Upper lobe of left lung (tissue), 6 donors: ENCODE results near the gene THAP5. TPM values are rescaled to one million over a fixed set of nuclear protein-coding genes. Genes with fewer than 3 reads are reported as not detected.

ENCODE experiments used
- ATAC-seq, 2 donors: fragments of 200-7000 bp; cut with Tn5 transposase; one replicate each; pipeline ENCODE4 v1.9.1; 2022; ENCODE audit warnings: mild to moderate bottlenecking in 2 of 2, moderate library complexity in 2 of 2; ENCODE audit not compliant: low FRiP score in 2 of 2
- DNase-seq, 2 donors: peaks; one replicate each; pipeline ENCODE4 v3.0.0-alpha.2; 2019 to 2020
- H3K27ac ChIP-seq, 4 donors: fragments of 200-600 bp; sonication (generic); one replicate each; pipeline ENCODE4 v1.5.1; 2016 to 2019
- H3K27me3 ChIP-seq, 4 donors: fragments of 200-600 bp; sonication (generic); one replicate each; pipeline ENCODE4 v1.5.1; 2017 to 2019
- H3K36me3 ChIP-seq, 4 donors: fragments of 200-600 bp; sonication (generic); one replicate each; pipeline ENCODE4 v1.5.1; 2016 to 2019
- H3K4me1 ChIP-seq, 4 donors: fragments of 200-600 bp; sonication (generic); one replicate each; pipeline ENCODE4 v1.5.1; 2018 to 2019
- H3K4me3 ChIP-seq, 4 donors: fragments of 200-600 bp; sonication (generic); one replicate each; pipeline ENCODE4 v1.5.1; 2017 to 2019; ENCODE audit warnings: mild to moderate bottlenecking in 2 of 4, moderate library complexity in 1 of 4
- H3K9me3 ChIP-seq, 4 donors: fragments of 200-600 bp; sonication (generic); one replicate each; pipeline ENCODE4 v1.5.1; 2018 to 2019
- EP300 ChIP-seq, 4 donors: sonication (generic); formaldehyde crosslinking; IDR thresholded peaks; one replicate each; pipeline ENCODE4 v1.5.1; 2017; ENCODE audit warnings: antibody characterized with exemption in 4 of 4, control low read depth in 2 of 4
- POLR2A ChIP-seq, 4 donors: fragments of 450-650 bp; IDR thresholded peaks; one replicate each; pipeline ENCODE4 v1.5.1; 2016 to 2017; ENCODE audit warnings: antibody characterized with exemption in 4 of 4, mild to moderate bottlenecking in 2 of 4
- POLR2AphosphoS5 ChIP-seq, 2 donors: sonication (generic); formaldehyde crosslinking; IDR thresholded peaks; one replicate each; pipeline ENCODE4 v1.5.1; 2017; ENCODE audit warnings: antibody characterized with exemption in 2 of 2
- WGBS, 2 donors: methylation state at CpG; one replicate each; pipeline ENCODE4 v1.1.5; 2017 to 2018; 5-methylcytosine and 5-hydroxymethylcytosine counted together
- total RNA-seq, 6 donors: library from RNA; depleted of rRNA in 4 of 6; stranded (reverse); fragments of >200 nt in 4 of 6; gene quantifications; one replicate each; pipeline versions ENCODE4 v1.1.0 to v1.2.1, GENCODE V29; 2016 to 2021
- TF ChIP-seq, protein P1 (sequence below), 6 experiments: fragments of 450-650 bp in 4 of 6; fragments of 200-600 bp in 2 of 6; sonication (generic) in 2 of 6; IDR thresholded peaks; one replicate each; pipeline ENCODE4 v1.5.1; 2016 to 2019; ENCODE audit warnings: antibody characterized with exemption in 6 of 6
- donor health status: DM: no; HTN: no; CAD: no; lungs with moderate emphysema.
- donor health status: DM: no; HTN: yes; CAD: no; lungs with severe emphysema.

Gene THAP5
- total RNA-seq, 6 donors from 2014 or later: 8.2 to 32.9 (median 19.8) TPM

DNA sequence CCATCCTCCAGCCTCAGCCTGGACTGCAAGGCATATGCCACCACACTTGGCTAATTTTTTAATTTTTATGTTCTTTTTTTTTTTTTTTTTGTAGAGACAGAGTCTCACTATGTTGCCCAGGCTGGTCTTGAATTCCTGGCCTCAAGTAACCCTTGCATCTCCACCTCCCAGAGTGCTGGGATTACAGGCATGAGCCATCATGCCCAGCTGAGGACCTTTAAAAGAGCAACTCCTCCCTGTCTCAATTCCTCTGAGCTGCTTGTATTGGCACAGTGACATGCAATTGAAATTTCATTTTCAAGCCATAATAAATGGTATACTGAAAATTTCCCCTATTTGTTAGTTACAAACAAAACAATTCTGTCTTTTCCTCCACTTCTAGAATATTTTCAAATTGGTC, 19.7 kb upstream of the THAP5 start:
- H3K4me1 ChIP-seq: no peaks in the 10 kb centered on the region
- TF ChIP-seq, protein P1, sequence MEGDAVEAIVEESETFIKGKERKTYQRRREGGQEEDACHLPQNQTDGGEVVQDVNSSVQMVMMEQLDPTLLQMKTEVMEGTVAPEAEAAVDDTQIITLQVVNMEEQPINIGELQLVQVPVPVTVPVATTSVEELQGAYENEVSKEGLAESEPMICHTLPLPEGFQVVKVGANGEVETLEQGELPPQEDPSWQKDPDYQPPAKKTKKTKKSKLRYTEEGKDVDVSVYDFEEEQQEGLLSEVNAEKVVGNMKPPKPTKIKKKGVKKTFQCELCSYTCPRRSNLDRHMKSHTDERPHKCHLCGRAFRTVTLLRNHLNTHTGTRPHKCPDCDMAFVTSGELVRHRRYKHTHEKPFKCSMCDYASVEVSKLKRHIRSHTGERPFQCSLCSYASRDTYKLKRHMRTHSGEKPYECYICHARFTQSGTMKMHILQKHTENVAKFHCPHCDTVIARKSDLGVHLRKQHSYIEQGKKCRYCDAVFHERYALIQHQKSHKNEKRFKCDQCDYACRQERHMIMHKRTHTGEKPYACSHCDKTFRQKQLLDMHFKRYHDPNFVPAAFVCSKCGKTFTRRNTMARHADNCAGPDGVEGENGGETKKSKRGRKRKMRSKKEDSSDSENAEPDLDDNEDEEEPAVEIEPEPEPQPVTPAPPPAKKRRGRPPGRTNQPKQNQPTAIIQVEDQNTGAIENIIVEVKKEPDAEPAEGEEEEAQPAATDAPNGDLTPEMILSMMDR (IDR thresholded peaks at IDR 0.05): no peak
- TF ChIP-seq EP300 (IDR thresholded peaks at IDR 0.05) (no peak), POLR2A (IDR thresholded peaks at IDR 0.05) (no peak), POLR2AphosphoS5 (IDR thresholded peaks at IDR 0.05) (no peak)
- no peak overlapping the region for H3K27ac ChIP-seq
- H3K9me3 ChIP-seq: no peaks in the 10 kb centered on the region
- ATAC-seq (no peak), DNase-seq (no peak)
- H3K36me3 ChIP-seq: no peaks in the 10 kb centered on the region
- no peak overlapping the region for H3K4me3 ChIP-seq
- no peaks in the 10 kb centered on the region for H3K27me3 ChIP-seq

DNA sequence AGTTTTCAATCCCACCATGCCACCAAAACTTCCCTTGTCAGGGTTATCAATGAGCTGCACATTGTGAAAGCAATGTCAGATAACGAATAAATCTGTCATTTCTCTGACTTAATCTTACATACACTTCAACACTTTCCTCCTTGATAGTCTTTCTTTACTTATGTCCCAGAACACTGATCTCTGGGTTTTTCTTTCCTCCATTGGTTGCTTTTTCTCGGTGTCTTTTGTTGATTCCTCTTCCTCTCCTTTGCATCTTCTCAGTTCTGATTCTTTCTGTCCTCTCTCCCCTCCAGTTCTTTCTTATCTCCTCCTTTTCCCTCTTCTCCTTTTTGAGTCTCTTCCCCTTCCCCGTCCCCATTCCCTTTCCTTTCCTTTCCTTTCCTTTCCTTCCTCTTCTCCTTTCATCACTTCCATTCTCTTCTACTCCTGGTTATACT, 16.8 kb upstream of the THAP5 start:
- DNase-seq (no peak), ATAC-seq (no peak)
- no peaks in the 10 kb centered on the region for H3K27me3 ChIP-seq
- H3K4me3 ChIP-seq: no peak overlapping the region
- 57 to 75% methylated on average over 2 of the region's 3 CpGs for WGBS, 2 donors
- H3K9me3 ChIP-seq: no peaks in the 10 kb centered on the region
- no peak overlapping the region for H3K27ac ChIP-seq
- no peaks in the 10 kb centered on the region for H3K36me3 ChIP-seq
- TF ChIP-seq POLR2AphosphoS5 (IDR thresholded peaks at IDR 0.05) (no peak), POLR2A (IDR thresholded peaks at IDR 0.05) (no peak), EP300 (IDR thresholded peaks at IDR 0.05) (no peak)
- TF ChIP-seq, protein P1 (IDR thresholded peaks at IDR 0.05): no peak
- no peaks in the 10 kb centered on the region for H3K4me1 ChIP-seq

DNA sequence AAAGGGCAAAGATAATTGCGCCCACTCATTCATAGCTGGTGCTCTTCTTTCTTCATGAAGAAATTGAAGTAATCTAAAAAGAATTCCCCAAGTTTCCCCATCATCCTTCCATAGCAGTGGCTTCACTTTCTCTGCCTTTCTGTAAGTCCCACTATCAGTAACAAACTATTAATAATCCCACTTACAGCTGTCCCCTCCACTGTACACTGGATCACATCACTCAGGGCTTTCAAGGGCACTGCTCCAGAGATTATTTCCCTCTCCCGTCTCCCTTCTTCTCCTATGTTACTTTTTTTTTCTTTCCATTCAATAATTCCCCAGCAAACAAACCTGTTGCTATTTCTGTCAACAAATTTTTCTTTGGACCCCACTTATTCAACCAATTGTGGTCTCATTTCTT, 16.3 kb upstream of the THAP5 start:
- no peak for ATAC-seq
- H3K4me1 ChIP-seq: no peaks in the 10 kb centered on the region
- no peaks in the 10 kb centered on the region for H3K36me3 ChIP-seq
- TF ChIP-seq POLR2AphosphoS5 (IDR thresholded peaks at IDR 0.05) (no peak), EP300 (IDR thresholded peaks at IDR 0.05) (no peak)
- H3K27me3 ChIP-seq: no peaks in the 10 kb centered on the region
- 82 to 88% methylated on average over 2 of the region's 2 CpGs for WGBS, 2 donors
- H3K9me3 ChIP-seq: no peaks in the 10 kb centered on the region
- DNase-seq: no peak
- no peak overlapping the region for H3K27ac ChIP-seq
- no peak overlapping the region for H3K4me3 ChIP-seq

DNA sequence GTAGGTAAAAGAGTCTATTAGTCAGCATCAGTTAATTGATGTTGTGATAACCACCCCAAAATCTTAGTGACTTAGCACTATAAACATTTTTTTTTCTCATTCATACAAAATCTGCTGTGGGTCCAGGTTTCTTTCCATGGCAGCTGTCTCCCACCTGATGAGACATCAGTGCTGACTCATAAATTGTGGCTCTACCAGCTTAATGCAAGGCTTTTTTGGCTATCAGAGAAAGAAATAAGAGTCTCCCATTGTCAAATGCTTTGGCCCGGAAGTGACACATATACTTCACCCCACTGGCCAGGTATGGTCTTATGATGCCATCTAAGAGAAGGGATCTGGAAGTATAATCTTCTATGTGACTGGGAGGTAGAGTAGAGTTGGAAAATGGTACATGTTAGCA, 14.7 kb upstream of the THAP5 start:
- Histone ChIP-seq H3K4me1 (no peaks in the 10 kb centered on the region), H3K4me3 (no peak overlapping the region), H3K9me3 (peaks cover 0 to 5% (median under 1%) of the 10 kb centered on the region in 4 donors), H3K36me3 (peaks cover 1 to 11% (median 3%) of the 10 kb centered on the region in 4 donors), H3K27ac (no peak overlapping the region), H3K27me3 (no peaks in the 10 kb centered on the region)
- 93 to 100% methylated on average over 1 of the region's 1 CpG for WGBS, 2 donors
- no peak for ATAC-seq
- no peak for DNase-seq
- TF ChIP-seq, protein P1 (IDR thresholded peaks at IDR 0.05): no peak
- TF ChIP-seq EP300 (IDR thresholded peaks at IDR 0.05) (no peak), POLR2A (IDR thresholded peaks at IDR 0.05) (no peak), POLR2AphosphoS5 (IDR thresholded peaks at IDR 0.05) (no peak)

DNA sequence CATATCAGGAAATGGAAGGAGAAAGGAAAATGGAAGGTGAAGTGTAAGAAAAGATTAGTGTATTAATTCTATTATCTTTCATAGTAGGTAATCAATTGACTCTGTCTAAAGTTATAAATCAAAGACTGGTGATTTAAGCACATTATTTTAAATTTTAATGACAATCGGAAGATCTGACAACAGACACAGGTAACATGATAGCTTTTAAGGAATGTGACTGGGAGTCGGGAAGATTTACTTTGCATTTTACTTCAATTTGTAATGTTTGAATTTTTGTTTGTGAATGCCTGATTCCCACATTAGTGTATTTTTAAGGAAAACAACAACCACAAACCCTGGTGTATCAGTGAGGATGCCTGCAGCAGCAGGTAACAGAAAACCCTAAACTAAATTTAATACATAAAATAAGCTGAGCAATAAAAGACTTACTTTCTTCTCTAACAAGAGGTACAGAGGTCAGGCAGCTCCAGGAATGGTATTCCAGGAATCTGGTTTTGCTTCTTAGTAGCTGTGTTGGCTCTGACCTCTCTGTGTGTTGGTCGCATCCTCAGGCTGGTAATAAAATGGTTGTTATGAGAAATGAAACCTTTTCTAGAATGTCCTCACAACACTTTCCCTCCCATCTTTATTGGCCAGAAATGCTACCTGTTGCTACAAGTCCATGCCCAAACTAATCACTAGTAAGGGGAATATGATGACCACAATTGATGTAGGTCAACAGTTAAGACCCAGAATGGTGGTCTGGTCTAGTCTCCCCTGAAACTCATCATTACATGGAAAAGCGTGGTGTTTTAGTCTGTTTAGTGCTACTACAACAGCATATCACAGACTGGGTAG, 12.4 kb upstream of the THAP5 start:
- TF ChIP-seq POLR2AphosphoS5 (IDR thresholded peaks at IDR 0.05) (no peak), POLR2A (IDR thresholded peaks at IDR 0.05) (no peak), EP300 (IDR thresholded peaks at IDR 0.05) (no peak)
- TF ChIP-seq, protein P1 (IDR thresholded peaks at IDR 0.05): no peak
- 60 to 81% methylated on average over 4 of the region's 4 CpGs for WGBS, 2 donors
- Histone ChIP-seq H3K4me3 (no peak overlapping the region), H3K4me1 (no peaks in the 10 kb centered on the region), H3K27me3 (no peaks in the 10 kb centered on the region), H3K36me3 (peaks cover 4 to 15% (median 5%) of the 10 kb centered on the region in 4 donors), H3K27ac (no peak overlapping the region), H3K9me3 (peaks cover 0 to 5% (median 2%) of the 10 kb centered on the region in 4 donors)
- no peak for ATAC-seq
- DNase-seq: no peak
